HEK293 (cell line): ENCODE results near the gene TMEM14C.

Experiments used
- GLIS1 ChIP-seq: fragments of 450-650 bp; formaldehyde crosslinking; IDR thresholded peaks from 2 replicates; pipeline ENCODE4 v1.5.1; 2016; ENCODE audit warnings: missing biosample characterization, missing genetic modification characterization
- SP2 ChIP-seq: fragments of 450-650 bp; formaldehyde crosslinking; IDR thresholded peaks from 2 replicates; pipeline ENCODE4 v1.5.1; 2016; ENCODE audit warnings: missing biosample characterization, missing genetic modification characterization
- ZBTB7A ChIP-seq: fragments of 450-650 bp; formaldehyde crosslinking; IDR thresholded peaks from 2 replicates; pipeline ENCODE4 v1.5.1; 2016; ENCODE audit warnings: low read depth, missing biosample characterization, missing genetic modification characterization
- ZNF555 ChIP-seq: fragments of 450-650 bp; formaldehyde crosslinking; conservative IDR thresholded peaks from 2 replicates; pipeline ENCODE4 v1.5.1; 2017; ENCODE audit warnings: missing biosample characterization, mild to moderate bottlenecking, missing genetic modification characterization, inconsistent platforms
- TF ChIP-seq, protein P1 (sequence below): fragments of 450-650 bp; formaldehyde crosslinking; IDR thresholded peaks from 2 replicates; pipeline ENCODE4 v1.5.1; 2016; ENCODE audit warnings: missing biosample characterization, missing genetic modification characterization

DNA sequence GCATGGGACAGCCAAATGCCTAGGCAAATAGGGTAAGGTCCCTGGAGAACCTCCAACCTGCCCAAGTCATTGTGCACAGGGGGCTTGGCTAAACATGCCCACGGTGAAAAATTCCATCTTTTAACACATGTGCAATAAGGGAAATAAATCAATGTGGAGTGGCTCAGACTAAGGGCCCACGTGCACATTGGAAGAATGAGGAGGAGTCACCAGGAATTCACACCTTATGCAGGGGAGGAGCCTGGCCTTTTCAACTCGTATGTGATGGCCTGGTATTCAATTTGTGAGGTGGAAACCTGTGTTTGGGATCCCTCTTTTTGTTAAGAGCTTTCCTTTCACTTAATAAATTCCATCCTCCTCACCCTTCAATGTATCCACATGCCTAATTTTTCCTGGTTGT, 41.1 kb upstream of the TMEM14C start:
- TF ChIP-seq, protein P1, sequence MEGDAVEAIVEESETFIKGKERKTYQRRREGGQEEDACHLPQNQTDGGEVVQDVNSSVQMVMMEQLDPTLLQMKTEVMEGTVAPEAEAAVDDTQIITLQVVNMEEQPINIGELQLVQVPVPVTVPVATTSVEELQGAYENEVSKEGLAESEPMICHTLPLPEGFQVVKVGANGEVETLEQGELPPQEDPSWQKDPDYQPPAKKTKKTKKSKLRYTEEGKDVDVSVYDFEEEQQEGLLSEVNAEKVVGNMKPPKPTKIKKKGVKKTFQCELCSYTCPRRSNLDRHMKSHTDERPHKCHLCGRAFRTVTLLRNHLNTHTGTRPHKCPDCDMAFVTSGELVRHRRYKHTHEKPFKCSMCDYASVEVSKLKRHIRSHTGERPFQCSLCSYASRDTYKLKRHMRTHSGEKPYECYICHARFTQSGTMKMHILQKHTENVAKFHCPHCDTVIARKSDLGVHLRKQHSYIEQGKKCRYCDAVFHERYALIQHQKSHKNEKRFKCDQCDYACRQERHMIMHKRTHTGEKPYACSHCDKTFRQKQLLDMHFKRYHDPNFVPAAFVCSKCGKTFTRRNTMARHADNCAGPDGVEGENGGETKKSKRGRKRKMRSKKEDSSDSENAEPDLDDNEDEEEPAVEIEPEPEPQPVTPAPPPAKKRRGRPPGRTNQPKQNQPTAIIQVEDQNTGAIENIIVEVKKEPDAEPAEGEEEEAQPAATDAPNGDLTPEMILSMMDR (tag by site-specific recombination), result no peak
- TF ChIP-seq ZBTB7A (no peak), GLIS1 (tag by site-specific recombination) (no peak), ZNF555 (tag by site-specific recombination) (no peak), SP2 (tag by site-specific recombination) (no peak)
